GM23338 (cell line): Measurements from ENCODE around the gene ID4. TPM values are rescaled to one million over a fixed set of nuclear protein-coding genes. Genes with fewer than 3 reads are reported as not detected.

ENCODE experiments used
- ATAC-seq: fragments of 200-7000 bp; cut with Tn5 transposase; 3 replicates; pipeline ENCODE4 v1.9.1; 2020
- DNase-seq: peaks from one replicate; pipeline ENCODE4 v3.0.0-alpha.2; 2015; ENCODE audit warnings: low spot score
- H2AFZ ChIP-seq: fragments of 200-600 bp; sonication (generic); 2 replicates; pipeline ENCODE4 v1.8.0; 2016; ENCODE audit warnings: antibody characterized with exemption, mild to moderate bottlenecking, moderate library complexity
- H3F3A ChIP-seq: fragments of 200-600 bp; sonication (generic); replicated peaks from 2 replicates; pipeline ENCODE4 v1.8.0; 2017; ENCODE audit warnings: antibody characterized with exemption, mixed run types, low read depth
- H3K27ac ChIP-seq: fragments of 200-600 bp; sonication (generic); 2 replicates; pipeline ENCODE4 v1.6.1; 2016; ENCODE audit warnings: low read depth
- H3K27me3 ChIP-seq: fragments of 200-600 bp; sonication (generic); 2 replicates; pipeline ENCODE4 v1.8.0; 2016; ENCODE audit warnings: mild to moderate bottlenecking, mixed run types, moderate library complexity; ENCODE audit not compliant: insufficient read depth
- H3K36me3 ChIP-seq: fragments of 200-600 bp; sonication (generic); 2 replicates; pipeline ENCODE4 v1.8.0; 2016; ENCODE audit warnings: mild to moderate bottlenecking; ENCODE audit not compliant: insufficient read depth
- H3K4me1 ChIP-seq: fragments of 200-600 bp; sonication (generic); 2 replicates; pipeline ENCODE4 v1.8.0; 2016; ENCODE audit warnings: mild to moderate bottlenecking, moderate library complexity; ENCODE audit not compliant: insufficient read depth
- H3K4me2 ChIP-seq: fragments of 200-600 bp; sonication (generic); 2 replicates; pipeline ENCODE4 v1.7.1; 2017; ENCODE audit warnings: mixed run types
- H3K4me3 ChIP-seq: fragments of 200-600 bp; sonication (generic); 2 replicates; pipeline ENCODE4 v1.6.1; 2016; ENCODE audit warnings: mixed run types
- H3K79me2 ChIP-seq: fragments of 200-600 bp; sonication (generic); replicated peaks from 2 replicates; pipeline ENCODE4 v1.8.0; 2017; ENCODE audit warnings: mild to moderate bottlenecking; ENCODE audit not compliant: insufficient read depth
- H3K9me2 ChIP-seq: fragments of 200-600 bp; sonication (generic); 2 replicates; pipeline ENCODE4 v1.8.0; 2017; ENCODE audit not compliant: insufficient read depth
- H4K20me1 ChIP-seq: fragments of 200-600 bp; sonication (generic); replicated peaks from 2 replicates; pipeline ENCODE4 v1.8.0; 2017; ENCODE audit warnings: mild to moderate bottlenecking; ENCODE audit not compliant: insufficient read depth
- H3K27ac Mint-ChIP-seq: 2 replicates; pipeline ENCODE4 v1.8.0; 2020; ENCODE audit warnings: inconsistent platforms, mild to moderate bottlenecking, moderate library complexity, mixed read lengths
- H3K27me3 Mint-ChIP-seq: 3 replicates; pipeline ENCODE4 v1.8.0; 2022; ENCODE audit warnings: low read depth, mild to moderate bottlenecking, moderate library complexity, mixed read lengths, inconsistent platforms; ENCODE audit not compliant: insufficient read depth, poor library complexity
- H3K36me3 Mint-ChIP-seq: 3 replicates; pipeline ENCODE4 v1.8.0; 2021; ENCODE audit warnings: low read depth, mild to moderate bottlenecking, inconsistent platforms, moderate library complexity, mixed read lengths
- H3K4me1 Mint-ChIP-seq: 3 replicates; pipeline ENCODE4 v1.8.0; 2020; ENCODE audit warnings: mild to moderate bottlenecking, inconsistent platforms, mixed read lengths
- H3K4me3 Mint-ChIP-seq: 3 replicates; pipeline ENCODE4 v1.8.0; 2021; ENCODE audit warnings: moderate library complexity, mild to moderate bottlenecking, inconsistent platforms, mixed read lengths
- H3K9me3 Mint-ChIP-seq: 3 replicates; pipeline ENCODE4 v1.8.0; 2020; ENCODE audit warnings: moderate library complexity, mild to moderate bottlenecking, inconsistent platforms, mixed read lengths
- CREB1 ChIP-seq: fragments of 250-450 bp; sonication (Bioruptor Pico); IDR thresholded peaks from 2 replicates; pipeline ENCODE4 v1.5.0; 2020; ENCODE audit warnings: low read depth, mild to moderate bottlenecking, moderate library complexity
- EZH2 ChIP-seq: fragments of 200-600 bp; sonication (generic); IDR thresholded peaks from one replicate; pipeline ENCODE4 v1.8.0; 2017; ENCODE audit warnings: antibody characterized with exemption, mild to moderate bottlenecking, low read depth; ENCODE audit not compliant: unreplicated experiment
- EZH2phosphoT487 ChIP-seq: fragments of 200-600 bp; sonication (generic); IDR thresholded peaks from one replicate; pipeline ENCODE4 v1.8.1; 2018; ENCODE audit warnings: antibody characterized with exemption; ENCODE audit not compliant: unreplicated experiment
- JUNB ChIP-seq: IDR thresholded peaks from one replicate; pipeline ENCODE4 v1.6.1; 2016; ENCODE audit warnings: antibody characterized with exemption; ENCODE audit not compliant: unreplicated experiment
- NANOG ChIP-seq: IDR thresholded peaks from 2 replicates; pipeline ENCODE4 v1.6.1; 2016; ENCODE audit warnings: antibody characterized with exemption, borderline replicate concordance
- POLR2AphosphoS5 ChIP-seq: IDR thresholded peaks from 2 replicates; pipeline ENCODE4 v1.6.1; 2016; ENCODE audit warnings: antibody characterized with exemption, low read depth
- STAT1 ChIP-seq: IDR thresholded peaks from one replicate; pipeline ENCODE4 v1.6.1; 2016; ENCODE audit warnings: antibody characterized with exemption; ENCODE audit not compliant: unreplicated experiment
- ZNF114 ChIP-seq: fragments of 250-450 bp; sonication (Bioruptor Pico); IDR thresholded peaks from 2 replicates; pipeline ENCODE4 v1.5.0; 2020; ENCODE audit warnings: mild to moderate bottlenecking, moderate library complexity
- ZNF331 ChIP-seq: fragments of 250-450 bp; sonication (Bioruptor Pico); IDR thresholded peaks from 2 replicates; pipeline ENCODE4 v1.5.0; 2020; ENCODE audit warnings: low read depth, mild to moderate bottlenecking, moderate library complexity
- polyA plus RNA-seq: library from polyadenylated mRNA; unstranded; fragments of >200 nt; fragmentation: Nextera tagmentation; extraction: Ambion mirVana; gene quantifications from 2 replicates; pipeline ENCODE4 v1.2.1, GENCODE V29; 2016
- total RNA-seq: library from RNA; depleted of rRNA; stranded (reverse); fragments of >200 nt; shearing (Covaris generic); gene quantifications from 2 replicates; pipeline ENCODE4 v1.2.3, GENCODE V29; 2014
- TF ChIP-seq, protein P1 (sequence below): IDR thresholded peaks from one replicate; pipeline ENCODE4 v1.6.1; 2018; ENCODE audit warnings: antibody characterized with exemption; ENCODE audit not compliant: unreplicated experiment
- TF ChIP-seq, protein P2 (sequence below): fragments of 250-450 bp; sonication (Bioruptor Pico); IDR thresholded peaks from 2 replicates; pipeline ENCODE4 v1.5.0; 2020; ENCODE audit warnings: mild to moderate bottlenecking, moderate library complexity
- TF ChIP-seq, protein P3 (sequence below): IDR thresholded peaks from 2 replicates; pipeline ENCODE4 v1.6.1; 2016; ENCODE audit warnings: antibody characterized with exemption
- TF ChIP-seq, protein P4 (sequence below), 2 experiments: fragments of 200-600 bp in 1 of 2; sonication (generic) in 1 of 2; conservative IDR thresholded peaks; 2 replicates each; pipeline versions ENCODE4 v1.5.1 to v1.6.1; 2016 to 2017; ENCODE audit warnings: antibody characterized with exemption in 2 of 2, low read depth in 2 of 2, mild to moderate bottlenecking in 2 of 2, moderate library complexity in 1 of 2

ID4 gene
- total and polyA plus RNA-seq, 2 experiments from 2014 or later: 3.7 to 7.0 TPM

DNA sequence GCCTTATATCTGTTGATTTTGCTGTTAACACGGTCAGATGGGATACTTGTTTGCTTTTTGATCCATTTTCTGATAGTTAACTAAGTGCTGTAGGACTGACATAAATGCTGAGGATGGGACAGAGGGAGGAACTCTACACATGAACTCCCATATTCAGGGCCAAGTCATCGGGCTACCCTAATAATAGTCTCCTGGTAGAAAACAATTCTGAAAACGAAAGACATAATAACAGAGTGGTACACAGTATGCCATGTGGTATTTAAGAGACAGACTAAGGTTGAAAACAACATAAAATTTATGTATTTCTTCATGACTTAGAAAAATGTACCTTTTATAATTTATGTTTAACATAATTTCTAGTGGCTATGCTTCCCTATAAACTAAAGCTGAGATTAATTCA is 12.0 kb downstream of the ID4 start:
- ATAC-seq: no peak
- no peak overlapping the region for H3K4me3 ChIP-seq
- no peak overlapping the region for H3K4me3 Mint-ChIP-seq
- H2AFZ ChIP-seq: peak overlapping the region; percentile 64; the same call in 1 of the 2 replicates
- H3K27ac Mint-ChIP-seq: no peak overlapping the region; the same call in 1 of the 2 replicates
- no peaks in the 10 kb centered on the region for H4K20me1 ChIP-seq
- H3K27ac ChIP-seq: no peak overlapping the region
- no peaks in the 10 kb centered on the region for H3K36me3 Mint-ChIP-seq
- 0 out of 2 replicates have a peak, but pooled peaks cover 8% of the 10 kb centered on the region for H3K4me1 ChIP-seq
- TF ChIP-seq EZH2 (no peak), JUNB (no peak), ZNF114 (CRISPR knock-in tag) (no peak), STAT1 (no peak), CREB1 (CRISPR knock-in tag) (no peak), POLR2AphosphoS5 (no peak), NANOG (no peak), EZH2phosphoT487 (no peak), ZNF331 (CRISPR knock-in tag) (no peak)
- TF ChIP-seq, protein P1, sequence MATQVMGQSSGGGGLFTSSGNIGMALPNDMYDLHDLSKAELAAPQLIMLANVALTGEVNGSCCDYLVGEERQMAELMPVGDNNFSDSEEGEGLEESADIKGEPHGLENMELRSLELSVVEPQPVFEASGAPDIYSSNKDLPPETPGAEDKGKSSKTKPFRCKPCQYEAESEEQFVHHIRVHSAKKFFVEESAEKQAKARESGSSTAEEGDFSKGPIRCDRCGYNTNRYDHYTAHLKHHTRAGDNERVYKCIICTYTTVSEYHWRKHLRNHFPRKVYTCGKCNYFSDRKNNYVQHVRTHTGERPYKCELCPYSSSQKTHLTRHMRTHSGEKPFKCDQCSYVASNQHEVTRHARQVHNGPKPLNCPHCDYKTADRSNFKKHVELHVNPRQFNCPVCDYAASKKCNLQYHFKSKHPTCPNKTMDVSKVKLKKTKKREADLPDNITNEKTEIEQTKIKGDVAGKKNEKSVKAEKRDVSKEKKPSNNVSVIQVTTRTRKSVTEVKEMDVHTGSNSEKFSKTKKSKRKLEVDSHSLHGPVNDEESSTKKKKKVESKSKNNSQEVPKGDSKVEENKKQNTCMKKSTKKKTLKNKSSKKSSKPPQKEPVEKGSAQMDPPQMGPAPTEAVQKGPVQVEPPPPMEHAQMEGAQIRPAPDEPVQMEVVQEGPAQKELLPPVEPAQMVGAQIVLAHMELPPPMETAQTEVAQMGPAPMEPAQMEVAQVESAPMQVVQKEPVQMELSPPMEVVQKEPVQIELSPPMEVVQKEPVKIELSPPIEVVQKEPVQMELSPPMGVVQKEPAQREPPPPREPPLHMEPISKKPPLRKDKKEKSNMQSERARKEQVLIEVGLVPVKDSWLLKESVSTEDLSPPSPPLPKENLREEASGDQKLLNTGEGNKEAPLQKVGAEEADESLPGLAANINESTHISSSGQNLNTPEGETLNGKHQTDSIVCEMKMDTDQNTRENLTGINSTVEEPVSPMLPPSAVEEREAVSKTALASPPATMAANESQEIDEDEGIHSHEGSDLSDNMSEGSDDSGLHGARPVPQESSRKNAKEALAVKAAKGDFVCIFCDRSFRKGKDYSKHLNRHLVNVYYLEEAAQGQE: no peak
- TF ChIP-seq, protein P2, sequence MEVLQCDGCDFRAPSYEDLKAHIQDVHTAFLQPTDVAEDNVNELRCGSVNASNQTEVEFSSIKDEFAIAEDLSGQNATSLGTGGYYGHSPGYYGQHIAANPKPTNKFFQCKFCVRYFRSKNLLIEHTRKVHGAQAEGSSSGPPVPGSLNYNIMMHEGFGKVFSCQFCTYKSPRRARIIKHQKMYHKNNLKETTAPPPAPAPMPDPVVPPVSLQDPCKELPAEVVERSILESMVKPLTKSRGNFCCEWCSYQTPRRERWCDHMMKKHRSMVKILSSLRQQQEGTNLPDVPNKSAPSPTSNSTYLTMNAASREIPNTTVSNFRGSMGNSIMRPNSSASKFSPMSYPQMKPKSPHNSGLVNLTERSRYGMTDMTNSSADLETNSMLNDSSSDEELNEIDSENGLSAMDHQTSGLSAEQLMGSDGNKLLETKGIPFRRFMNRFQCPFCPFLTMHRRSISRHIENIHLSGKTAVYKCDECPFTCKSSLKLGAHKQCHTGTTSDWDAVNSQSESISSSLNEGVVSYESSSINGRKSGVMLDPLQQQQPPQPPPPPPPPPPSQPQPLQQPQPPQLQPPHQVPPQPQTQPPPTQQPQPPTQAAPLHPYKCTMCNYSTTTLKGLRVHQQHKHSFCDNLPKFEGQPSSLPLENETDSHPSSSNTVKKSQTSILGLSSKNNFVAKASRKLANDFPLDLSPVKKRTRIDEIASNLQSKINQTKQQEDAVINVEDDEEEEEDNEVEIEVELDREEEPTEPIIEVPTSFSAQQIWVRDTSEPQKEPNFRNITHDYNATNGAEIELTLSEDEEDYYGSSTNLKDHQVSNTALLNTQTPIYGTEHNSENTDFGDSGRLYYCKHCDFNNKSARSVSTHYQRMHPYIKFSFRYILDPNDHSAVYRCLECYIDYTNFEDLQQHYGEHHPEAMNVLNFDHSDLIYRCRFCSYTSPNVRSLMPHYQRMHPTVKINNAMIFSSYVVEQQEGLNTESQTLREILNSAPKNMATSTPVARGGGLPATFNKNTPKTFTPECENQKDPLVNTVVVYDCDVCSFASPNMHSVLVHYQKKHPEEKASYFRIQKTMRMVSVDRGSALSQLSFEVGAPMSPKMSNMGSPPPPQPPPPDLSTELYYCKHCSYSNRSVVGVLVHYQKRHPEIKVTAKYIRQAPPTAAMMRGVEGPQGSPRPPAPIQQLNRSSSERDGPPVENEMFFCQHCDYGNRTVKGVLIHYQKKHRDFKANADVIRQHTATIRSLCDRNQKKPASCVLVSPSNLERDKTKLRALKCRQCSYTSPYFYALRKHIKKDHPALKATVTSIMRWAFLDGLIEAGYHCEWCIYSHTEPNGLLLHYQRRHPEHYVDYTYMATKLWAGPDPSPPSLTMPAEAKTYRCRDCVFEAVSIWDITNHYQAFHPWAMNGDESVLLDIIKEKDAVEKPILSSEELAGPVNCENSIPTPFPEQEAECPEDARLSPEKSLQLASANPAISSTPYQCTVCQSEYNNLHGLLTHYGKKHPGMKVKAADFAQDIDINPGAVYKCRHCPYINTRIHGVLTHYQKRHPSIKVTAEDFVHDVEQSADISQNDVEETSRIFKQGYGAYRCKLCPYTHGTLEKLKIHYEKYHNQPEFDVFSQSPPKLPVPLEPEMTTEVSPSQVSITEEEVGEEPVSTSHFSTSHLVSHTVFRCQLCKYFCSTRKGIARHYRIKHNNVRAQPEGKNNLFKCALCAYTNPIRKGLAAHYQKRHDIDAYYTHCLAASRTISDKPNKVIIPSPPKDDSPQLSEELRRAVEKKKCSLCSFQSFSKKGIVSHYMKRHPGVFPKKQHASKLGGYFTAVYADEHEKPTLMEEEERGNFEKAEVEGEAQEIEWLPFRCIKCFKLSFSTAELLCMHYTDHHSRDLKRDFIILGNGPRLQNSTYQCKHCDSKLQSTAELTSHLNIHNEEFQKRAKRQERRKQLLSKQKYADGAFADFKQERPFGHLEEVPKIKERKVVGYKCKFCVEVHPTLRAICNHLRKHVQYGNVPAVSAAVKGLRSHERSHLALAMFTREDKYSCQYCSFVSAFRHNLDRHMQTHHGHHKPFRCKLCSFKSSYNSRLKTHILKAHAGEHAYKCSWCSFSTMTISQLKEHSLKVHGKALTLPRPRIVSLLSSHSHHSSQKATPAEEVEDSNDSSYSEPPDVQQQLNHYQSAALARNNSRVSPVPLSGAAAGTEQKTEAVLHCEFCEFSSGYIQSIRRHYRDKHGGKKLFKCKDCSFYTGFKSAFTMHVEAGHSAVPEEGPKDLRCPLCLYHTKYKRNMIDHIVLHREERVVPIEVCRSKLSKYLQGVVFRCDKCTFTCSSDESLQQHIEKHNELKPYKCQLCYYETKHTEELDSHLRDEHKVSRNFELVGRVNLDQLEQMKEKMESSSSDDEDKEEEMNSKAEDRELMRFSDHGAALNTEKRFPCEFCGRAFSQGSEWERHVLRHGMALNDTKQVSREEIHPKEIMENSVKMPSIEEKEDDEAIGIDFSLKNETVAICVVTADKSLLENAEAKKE: no peak
- TF ChIP-seq, protein P3, sequence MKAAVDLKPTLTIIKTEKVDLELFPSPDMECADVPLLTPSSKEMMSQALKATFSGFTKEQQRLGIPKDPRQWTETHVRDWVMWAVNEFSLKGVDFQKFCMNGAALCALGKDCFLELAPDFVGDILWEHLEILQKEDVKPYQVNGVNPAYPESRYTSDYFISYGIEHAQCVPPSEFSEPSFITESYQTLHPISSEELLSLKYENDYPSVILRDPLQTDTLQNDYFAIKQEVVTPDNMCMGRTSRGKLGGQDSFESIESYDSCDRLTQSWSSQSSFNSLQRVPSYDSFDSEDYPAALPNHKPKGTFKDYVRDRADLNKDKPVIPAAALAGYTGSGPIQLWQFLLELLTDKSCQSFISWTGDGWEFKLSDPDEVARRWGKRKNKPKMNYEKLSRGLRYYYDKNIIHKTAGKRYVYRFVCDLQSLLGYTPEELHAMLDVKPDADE: no peak
- TF ChIP-seq, protein P4, sequence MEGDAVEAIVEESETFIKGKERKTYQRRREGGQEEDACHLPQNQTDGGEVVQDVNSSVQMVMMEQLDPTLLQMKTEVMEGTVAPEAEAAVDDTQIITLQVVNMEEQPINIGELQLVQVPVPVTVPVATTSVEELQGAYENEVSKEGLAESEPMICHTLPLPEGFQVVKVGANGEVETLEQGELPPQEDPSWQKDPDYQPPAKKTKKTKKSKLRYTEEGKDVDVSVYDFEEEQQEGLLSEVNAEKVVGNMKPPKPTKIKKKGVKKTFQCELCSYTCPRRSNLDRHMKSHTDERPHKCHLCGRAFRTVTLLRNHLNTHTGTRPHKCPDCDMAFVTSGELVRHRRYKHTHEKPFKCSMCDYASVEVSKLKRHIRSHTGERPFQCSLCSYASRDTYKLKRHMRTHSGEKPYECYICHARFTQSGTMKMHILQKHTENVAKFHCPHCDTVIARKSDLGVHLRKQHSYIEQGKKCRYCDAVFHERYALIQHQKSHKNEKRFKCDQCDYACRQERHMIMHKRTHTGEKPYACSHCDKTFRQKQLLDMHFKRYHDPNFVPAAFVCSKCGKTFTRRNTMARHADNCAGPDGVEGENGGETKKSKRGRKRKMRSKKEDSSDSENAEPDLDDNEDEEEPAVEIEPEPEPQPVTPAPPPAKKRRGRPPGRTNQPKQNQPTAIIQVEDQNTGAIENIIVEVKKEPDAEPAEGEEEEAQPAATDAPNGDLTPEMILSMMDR (conservative IDR thresholded peaks at IDR 0.05; ENCODE audit: low read depth in 2 of 2): no peak
- no peak overlapping the region for H3K4me2 ChIP-seq
- H3K27me3 Mint-ChIP-seq: peaks cover 4% of the 10 kb centered on the region
- no peaks in the 10 kb centered on the region for H3K27me3 ChIP-seq
- no peak for DNase-seq
- no peaks in the 10 kb centered on the region for H3K79me2 ChIP-seq
- H3K9me3 Mint-ChIP-seq: no peaks in the 10 kb centered on the region
- H3K9me2 ChIP-seq: no peaks in the 10 kb centered on the region
- no peaks in the 10 kb centered on the region for H3K36me3 ChIP-seq
- peaks cover 13% of the 10 kb centered on the region for H3K4me1 Mint-ChIP-seq
- no peaks in the 10 kb centered on the region for H3F3A ChIP-seq
